ENCODE measurements around the gene ZBTB2. TPM values are rescaled to one million over a fixed set of nuclear protein-coding genes. Genes with fewer than 3 reads are reported as not detected.

ZBTB2 gene
- total and polyA plus RNA-seq, 2 donors (not counting 3 experiments of a cell fraction or from before 2014, with no cell fraction given), result 11.8 to 13.1 TPM

- DNase-seq (ENCODE audit: low read depth, low spot score) (no peak), FAIRE-seq (peak; percentile 26)
- ChIA-PET POLR2A (no interaction called here), CTCF (interaction anchor here (1.4 kb wide), 1 partner anchor 449 kb away, joined by 5 read pairs; no protein-coding TSS in a partner anchor)
- H2AFZ ChIP-seq (ENCODE audit: low read depth, low read length), result no peak overlapping the region
- no TSS peak for BruUV-seq (replicated peaks)
- H3K27me3 ChIP-seq (ENCODE audit: control insufficient read depth in 2 of 2, insufficient read depth in 2 of 2, low read length in 2 of 2), result no peaks in the 10 kb centered on the region
- intact Hi-C loops (cut with micrococcal nuclease), result no loop called here
- peaks cover 89% of the 10 kb centered on the region for H3K79me2 ChIP-seq (ENCODE audit: control insufficient read depth, insufficient read depth, low read length)
- H3K9me3 ChIP-seq (replicated peaks; ENCODE audit: control insufficient read depth, insufficient read depth, low read length), result no peaks in the 10 kb centered on the region
- peak; percentile 13 for TF ChIP-seq POLR2AphosphoS5 (IDR thresholded peaks at IDR 0.05; ENCODE audit: insufficient read depth, low read depth, low read length)
- TF ChIP-seq JUN (IDR thresholded peaks at IDR 0.05; ENCODE audit: borderline replicate concordance, insufficient read depth, insufficient read length, low read depth), result no peak
- H3K4me1 ChIP-seq (ENCODE audit: control insufficient read depth, extremely low read depth, insufficient read depth, low read length), result no peaks in the 10 kb centered on the region
- peaks cover 5 to 8% of the 10 kb centered on the region in 2 experiments for H3K36me3 ChIP-seq (ENCODE audit: control insufficient read depth in 2 of 2, extremely low read depth in 1 of 2, insufficient read depth in 2 of 2, low read length in 2 of 2)
- H3K9ac ChIP-seq (replicated peaks; ENCODE audit: extremely low read depth, insufficient read depth, low read length), result no peak overlapping the region
- H3K4me2 ChIP-seq (ENCODE audit: insufficient read depth, low read length), result no peak overlapping the region
- H3K27ac ChIP-seq (ENCODE audit: insufficient read depth, low read depth, low read length), result no peak overlapping the region
- no peaks in the 10 kb centered on the region for H4K20me1 ChIP-seq (replicated peaks; ENCODE audit: control insufficient read depth, extremely low read depth, insufficient read depth, low read length)
- dilution Hi-C loops (cut with MboI; ENCODE audit: extremely low pct_ligation_motif_present, low sequenced_read_pairs), result no loop called here
- H3K4me3 ChIP-seq (replicated peaks in 1 of 3; ENCODE audit: insufficient read depth in 1 of 3, low read depth in 1 of 3, low read length in 3 of 3), result no peak overlapping the region
- H3K9me1 ChIP-seq (replicated peaks; ENCODE audit: control insufficient read depth, extremely low read depth, insufficient read depth, low read length), result no peaks in the 10 kb centered on the region
Measured at GRCh38 chr6:151340219-151340978, 51.0 kb downstream of the ZBTB2 start.

GRCh38 chr6:151339369-151339768 lies 52.0 kb downstream of the ZBTB2 start:
- Histone ChIP-seq H3K79me2 (ENCODE audit: control insufficient read depth, insufficient read depth, low read length) (peaks cover 85% of the 10 kb centered on the region), H3K9ac (replicated peaks; ENCODE audit: extremely low read depth, insufficient read depth, low read length) (no peak overlapping the region), H3K27me3 (ENCODE audit: control insufficient read depth in 2 of 2, insufficient read depth in 2 of 2, low read length in 2 of 2) (no peaks in the 10 kb centered on the region), H2AFZ (ENCODE audit: low read depth, low read length) (no peak overlapping the region), H3K4me1 (ENCODE audit: control insufficient read depth, extremely low read depth, insufficient read depth, low read length) (no peaks in the 10 kb centered on the region), H3K4me3 (replicated peaks in 1 of 3; ENCODE audit: insufficient read depth in 1 of 3, low read depth in 1 of 3, low read length in 3 of 3) (no peak overlapping the region), H3K9me3 (replicated peaks; ENCODE audit: control insufficient read depth, insufficient read depth, low read length) (no peaks in the 10 kb centered on the region), H3K9me1 (replicated peaks; ENCODE audit: control insufficient read depth, extremely low read depth, insufficient read depth, low read length) (no peaks in the 10 kb centered on the region), H3K36me3 (ENCODE audit: control insufficient read depth in 2 of 2, extremely low read depth in 1 of 2, insufficient read depth in 2 of 2, low read length in 2 of 2) (peaks cover 5 to 8% of the 10 kb centered on the region in 2 experiments), H3K27ac (ENCODE audit: insufficient read depth, low read depth, low read length) (no peak overlapping the region), H4K20me1 (replicated peaks; ENCODE audit: control insufficient read depth, extremely low read depth, insufficient read depth, low read length) (no peaks in the 10 kb centered on the region), H3K4me2 (ENCODE audit: insufficient read depth, low read length) (no peak overlapping the region)
- FAIRE-seq, result no peak
- CTCF ChIA-PET, result interaction anchor here (1.4 kb wide), 1 partner anchor 447 kb away, joined by 5 read pairs; no protein-coding TSS in a partner anchor
- dilution Hi-C loops (cut with MboI; ENCODE audit: extremely low pct_ligation_motif_present, low sequenced_read_pairs) (no loop called here), intact Hi-C loops (cut with micrococcal nuclease) (loop anchor here (10.0 kb wide), 1 partner anchor 925 kb away; no protein-coding TSS in a partner anchor)
- TF ChIP-seq EZH2 (IDR thresholded peaks at IDR 0.05; ENCODE audit: borderline replicate concordance, low read depth, low read length, severe bottlenecking) (no peak), POLR2A (IDR thresholded peaks at IDR 0.05; ENCODE audit: low read depth, low read length) (no peak), JUN (IDR thresholded peaks at IDR 0.05; ENCODE audit: borderline replicate concordance, insufficient read depth, insufficient read length, low read depth) (no peak), GATA2 (IDR thresholded peaks at IDR 0.05; ENCODE audit: insufficient read depth, insufficient read length, low read depth, low read length) (no peak), MYC (IDR thresholded peaks at IDR 0.05; ENCODE audit: low read depth, low read length) (no peak)
- BruUV-seq (replicated peaks), result no TSS peak
- no peak for DNase-seq (ENCODE audit: low read depth, low spot score)
- POLR2A ChIA-PET, result no interaction called here
